Chondrocyte (in vitro differentiated cells): Measurements from ENCODE around the gene CTAGE1. TPM values are rescaled to one million over a fixed set of nuclear protein-coding genes. Genes with fewer than 3 reads are reported as not detected.

Experiments used
- DNase-seq: peaks from one replicate; pipeline ENCODE4 v3.0.0; 2021; ENCODE audit warnings: mixed read lengths, low spot score
- H3K27ac Mint-ChIP-seq: one replicate; pipeline ENCODE4 v1.8.0; 2021; ENCODE audit warnings: mild to moderate bottlenecking, moderate library complexity, mixed read lengths; ENCODE audit not compliant: unreplicated experiment
- H3K27me3 Mint-ChIP-seq: 2 replicates; pipeline ENCODE4 v1.8.0; 2021; ENCODE audit warnings: low read depth, mixed read lengths
- H3K36me3 Mint-ChIP-seq: 2 replicates; pipeline ENCODE4 v1.8.0; 2021; ENCODE audit warnings: low read depth, mixed read lengths
- H3K4me1 Mint-ChIP-seq: 2 replicates; pipeline ENCODE4 v1.8.0; 2021; ENCODE audit warnings: low read depth, mild to moderate bottlenecking, mixed read lengths
- H3K4me3 Mint-ChIP-seq: one replicate; pipeline ENCODE4 v1.8.0; 2021; ENCODE audit warnings: mild to moderate bottlenecking, moderate library complexity, mixed read lengths; ENCODE audit not compliant: unreplicated experiment
- H3K9me3 Mint-ChIP-seq: 2 replicates; pipeline ENCODE4 v1.8.0; 2021; ENCODE audit warnings: low read depth, mixed read lengths
- CTCF ChIP-seq: fragments of 200-600 bp; sonication (generic); IDR thresholded peaks from 2 replicates; pipeline ENCODE4 v1.5.0; 2021; ENCODE audit warnings: antibody characterized with exemption, mild to moderate bottlenecking, moderate library complexity
- total RNA-seq: library from RNA; stranded (reverse); gene quantifications from 3 replicates; pipeline ENCODE4 v1.2.1, GENCODE V29; 2021

CTAGE1 gene
- total RNA-seq, 1 donor from 2014 or later = 0.12 TPM

GRCh38 chr18:22459491-22459890 lies 41.8 kb upstream of the CTAGE1 start:
- H3K27ac Mint-ChIP-seq = no peak overlapping the region
- TF ChIP-seq CTCF = no peak

GRCh38 chr18:22457524-22457923 lies 39.8 kb upstream of the CTAGE1 start:
- no peak for TF ChIP-seq CTCF
- no peak overlapping the region for H3K4me3 Mint-ChIP-seq
- no peaks in the 10 kb centered on the region for H3K36me3 Mint-ChIP-seq
- H3K27ac Mint-ChIP-seq = no peak overlapping the region
- H3K27me3 Mint-ChIP-seq = peaks cover 6% of the 10 kb centered on the region
- no peaks in the 10 kb centered on the region for H3K9me3 Mint-ChIP-seq
- peaks cover 14% of the 10 kb centered on the region for H3K4me1 Mint-ChIP-seq
- DNase-seq = no peak

More at GRCh38 chr18:22459491-22459890, 41.8 kb upstream of the CTAGE1 start:
- H3K9me3 Mint-ChIP-seq = no peaks in the 10 kb centered on the region
- no peak for DNase-seq
- no peaks in the 10 kb centered on the region for H3K36me3 Mint-ChIP-seq
- H3K4me1 Mint-ChIP-seq = peaks cover 19% of the 10 kb centered on the region
- peaks cover 6% of the 10 kb centered on the region for H3K27me3 Mint-ChIP-seq
- H3K4me3 Mint-ChIP-seq = no peak overlapping the region

- Mint-ChIP-seq H3K36me3 (no peaks in the 10 kb centered on the region), H3K4me3 (no peak overlapping the region), H3K4me1 (peaks cover 20% of the 10 kb centered on the region), H3K27me3 (peaks cover 6% of the 10 kb centered on the region), H3K9me3 (no peaks in the 10 kb centered on the region), H3K27ac (no peak overlapping the region)
- no peak for DNase-seq
- TF ChIP-seq CTCF = no peak
Measured at GRCh38 chr18:22456547-22456946, 38.8 kb upstream of the CTAGE1 start.

GRCh38 chr18:22456116-22456480 lies 38.4 kb upstream of the CTAGE1 start:
- Mint-ChIP-seq H3K4me3 (no peak overlapping the region), H3K36me3 (no peaks in the 10 kb centered on the region), H3K27me3 (peaks cover 6% of the 10 kb centered on the region), H3K4me1 (peaks cover 20% of the 10 kb centered on the region), H3K9me3 (peaks cover under 1% of the 10 kb centered on the region), H3K27ac (no peak overlapping the region)
- no peak for TF ChIP-seq CTCF
- no peak for DNase-seq

- no peak overlapping the region for H3K27ac Mint-ChIP-seq
Measured at GRCh38 chr18:22455425-22456115, 37.9 kb upstream of the CTAGE1 start.

More at GRCh38 chr18:22455425-22456115, 37.9 kb upstream of the CTAGE1 start:
- Mint-ChIP-seq H3K36me3 (no peaks in the 10 kb centered on the region), H3K4me1 (peaks cover 19% of the 10 kb centered on the region), H3K4me3 (no peak overlapping the region), H3K9me3 (peaks cover 6% of the 10 kb centered on the region), H3K27me3 (peaks cover 6% of the 10 kb centered on the region)
- DNase-seq = no peak
- no peak for TF ChIP-seq CTCF
